HEK293 (cell line): ENCODE results near the gene OR4K14.

Source experiments
- ZBTB26 ChIP-seq: fragments of 450-650 bp; formaldehyde crosslinking; optimal IDR thresholded peaks from 2 replicates; pipeline ENCODE3; 2016; ENCODE audit warnings: missing biosample characterization, mild to moderate bottlenecking, missing genetic modification characterization
- TF ChIP-seq, protein P1 (sequence below): fragments of 450-650 bp; formaldehyde crosslinking; IDR thresholded peaks from 2 replicates; pipeline ENCODE4 v1.5.1; 2016; ENCODE audit warnings: missing biosample characterization, missing genetic modification characterization
- TF ChIP-seq, protein P2 (sequence below): fragments of 450-650 bp; formaldehyde crosslinking; IDR thresholded peaks from 2 replicates; pipeline ENCODE4 v1.5.1; 2016; ENCODE audit warnings: missing biosample characterization, missing genetic modification characterization

GRCh38 chr14:20048202-20048601, 29.1 kb upstream of the OR4K14 start:
- TF ChIP-seq, protein P1, sequence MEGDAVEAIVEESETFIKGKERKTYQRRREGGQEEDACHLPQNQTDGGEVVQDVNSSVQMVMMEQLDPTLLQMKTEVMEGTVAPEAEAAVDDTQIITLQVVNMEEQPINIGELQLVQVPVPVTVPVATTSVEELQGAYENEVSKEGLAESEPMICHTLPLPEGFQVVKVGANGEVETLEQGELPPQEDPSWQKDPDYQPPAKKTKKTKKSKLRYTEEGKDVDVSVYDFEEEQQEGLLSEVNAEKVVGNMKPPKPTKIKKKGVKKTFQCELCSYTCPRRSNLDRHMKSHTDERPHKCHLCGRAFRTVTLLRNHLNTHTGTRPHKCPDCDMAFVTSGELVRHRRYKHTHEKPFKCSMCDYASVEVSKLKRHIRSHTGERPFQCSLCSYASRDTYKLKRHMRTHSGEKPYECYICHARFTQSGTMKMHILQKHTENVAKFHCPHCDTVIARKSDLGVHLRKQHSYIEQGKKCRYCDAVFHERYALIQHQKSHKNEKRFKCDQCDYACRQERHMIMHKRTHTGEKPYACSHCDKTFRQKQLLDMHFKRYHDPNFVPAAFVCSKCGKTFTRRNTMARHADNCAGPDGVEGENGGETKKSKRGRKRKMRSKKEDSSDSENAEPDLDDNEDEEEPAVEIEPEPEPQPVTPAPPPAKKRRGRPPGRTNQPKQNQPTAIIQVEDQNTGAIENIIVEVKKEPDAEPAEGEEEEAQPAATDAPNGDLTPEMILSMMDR (tag by site-specific recombination) = no peak
- no peak for TF ChIP-seq ZBTB26 (tag by site-specific recombination)
- TF ChIP-seq, protein P2, sequence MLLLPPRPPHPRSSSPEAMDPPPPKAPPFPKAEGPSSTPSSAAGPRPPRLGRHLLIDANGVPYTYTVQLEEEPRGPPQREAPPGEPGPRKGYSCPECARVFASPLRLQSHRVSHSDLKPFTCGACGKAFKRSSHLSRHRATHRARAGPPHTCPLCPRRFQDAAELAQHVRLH (tag by site-specific recombination) = no peak
